ENCODE data around the gene CORO2A.
"Not testable (repeated sequence)": the region's sequence is repeated elsewhere in the genome, so short reads cannot be mapped to it uniquely, and the experiment has no call there.

GRCh38 chr9:98090674-98091073 is 101.8 kb downstream of the CORO2A start:
- not testable (repeated sequence) for TF ChIP-seq EZH2phosphoT487 (IDR thresholded peaks at IDR 0.05; ENCODE audit: borderline replicate concordance, low read length)
- TF ChIP-seq CTCF (IDR thresholded peaks at IDR 0.05; ENCODE audit: low read depth, low read length, poor library complexity, severe bottlenecking) = peak; percentile 11
